GM18511 (cell line): Measurements from ENCODE around the gene STX18.

Experiments
- ATAC-seq: cut with Tn5 transposase; IDR thresholded peaks from one replicate; pipeline ENCODE4 v1.9.1; 2021; ENCODE audit warnings: mild to moderate bottlenecking, moderate library complexity; ENCODE audit not compliant: unreplicated experiment

STX18 gene

GRCh38 chr4:4406455-4407298 lies 135.2 kb downstream of the STX18 start:
- no peak for ATAC-seq

DNA sequence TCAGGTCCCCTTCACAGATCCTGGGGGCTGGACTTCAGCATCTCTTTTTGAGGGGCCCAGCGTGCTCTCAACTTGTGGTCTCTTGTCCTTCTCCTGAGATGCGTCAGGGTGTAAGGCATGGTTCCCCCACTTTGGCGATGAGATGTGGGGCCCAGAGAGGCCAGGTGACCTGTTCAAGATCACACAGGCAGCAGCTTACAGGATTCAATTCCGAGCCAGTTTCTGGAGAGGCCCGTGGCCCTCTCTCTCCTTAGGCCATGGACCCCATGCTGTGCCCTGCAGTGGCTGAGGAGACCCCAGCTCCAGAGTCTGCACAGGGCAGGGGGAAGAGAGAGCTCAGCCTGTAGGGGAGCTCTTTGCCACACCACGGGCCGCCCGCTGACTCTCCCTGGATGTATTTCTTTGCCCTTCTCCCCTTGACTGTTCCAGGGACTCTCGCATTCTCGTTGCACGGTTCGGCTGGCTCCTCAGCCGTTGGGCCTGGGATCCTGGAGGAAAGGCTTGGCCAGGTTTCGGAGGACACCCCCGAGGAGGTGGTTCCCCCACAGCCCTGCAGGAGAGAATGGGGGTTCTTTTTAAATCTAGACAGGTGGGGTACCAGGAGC lies 136.4 kb downstream of the STX18 start:
- ATAC-seq = no peak

DNA sequence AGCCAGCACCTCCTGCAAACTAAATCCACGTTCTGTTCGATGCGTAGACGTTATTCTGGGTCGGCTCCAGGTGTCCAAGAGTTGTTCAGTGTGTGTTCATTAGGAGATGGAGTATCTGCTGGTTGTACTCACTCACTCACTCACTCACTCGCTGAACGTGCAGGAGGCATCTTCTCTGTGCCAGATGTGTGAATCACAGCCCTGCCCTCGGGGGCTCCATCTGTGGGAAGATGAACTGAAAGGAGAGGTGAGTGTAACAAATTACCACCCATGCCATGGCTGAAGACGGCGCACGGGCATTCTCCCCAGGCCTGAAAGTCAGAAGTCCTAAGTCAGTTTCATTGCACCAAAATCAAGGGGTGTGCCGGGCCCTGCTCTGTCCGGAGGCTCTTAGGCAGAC lies 138.9 kb downstream of the STX18 start:
- no peak for ATAC-seq

GRCh38 chr4:4401036-4401435 lies 140.8 kb downstream of the STX18 start:
- no peak for ATAC-seq

DNA sequence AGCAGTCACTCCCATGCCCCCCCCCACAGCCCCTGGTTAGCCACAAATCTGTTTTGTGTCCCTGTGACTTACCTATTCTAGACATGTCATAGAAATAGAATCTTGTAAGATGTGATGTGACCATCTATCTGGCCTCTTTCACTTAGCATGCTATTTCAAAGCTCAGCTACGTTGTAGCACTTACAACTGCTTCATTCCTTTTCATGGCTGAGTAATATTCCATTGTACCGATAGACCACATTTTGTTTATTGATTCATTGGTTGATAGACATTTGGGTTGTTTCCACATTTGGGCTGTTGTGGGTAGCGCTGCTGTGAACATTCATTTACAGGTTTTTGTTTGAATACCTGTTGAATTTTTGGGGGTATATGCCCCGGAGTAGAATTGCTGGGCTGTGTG lies 143.4 kb downstream of the STX18 start:
- no peak for ATAC-seq

GRCh38 chr4:4397441-4397819 lies 144.4 kb downstream of the STX18 start:
- no peak for ATAC-seq

GRCh38 chr4:4396628-4397440 lies 145.0 kb downstream of the STX18 start:
- ATAC-seq = no peak

DNA sequence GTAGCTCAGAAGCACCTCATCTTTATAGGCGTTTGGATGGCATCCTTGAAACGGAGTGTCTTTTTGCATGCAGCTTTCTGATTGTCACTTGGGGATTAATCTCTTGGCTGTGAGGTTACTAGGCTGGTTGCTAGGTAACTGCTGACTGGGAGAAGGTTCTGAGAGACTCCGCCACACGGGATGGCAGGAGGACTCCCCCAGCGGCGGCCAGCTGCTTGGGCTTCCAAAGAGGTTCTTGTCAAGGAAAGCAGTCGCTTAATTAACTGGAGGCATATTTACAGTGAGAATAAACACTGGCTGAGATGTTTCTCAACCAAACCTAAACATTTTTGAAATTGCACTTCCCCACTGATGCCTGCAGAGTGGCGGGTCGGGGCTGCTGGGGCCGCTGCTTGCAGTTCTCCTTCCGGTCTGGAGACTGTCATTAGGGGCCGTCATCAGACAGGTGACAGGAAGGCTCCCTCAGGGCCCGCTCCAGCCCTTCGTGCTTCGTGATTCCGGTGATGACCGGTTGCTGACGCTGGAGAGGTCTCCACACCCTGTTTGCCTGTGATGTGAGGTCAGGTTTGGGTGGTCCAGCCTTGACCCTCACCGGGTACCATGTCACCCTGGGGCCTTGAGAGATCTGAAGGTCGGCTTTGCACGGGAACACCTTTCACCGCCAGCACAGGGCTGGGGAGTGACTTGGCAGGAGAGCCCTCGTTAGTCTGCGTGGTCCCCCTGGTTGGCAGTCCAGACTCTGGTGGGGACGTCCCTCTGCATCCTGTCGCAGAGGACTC lies 145.8 kb downstream of the STX18 start:
- ATAC-seq = peak; percentile 86

DNA sequence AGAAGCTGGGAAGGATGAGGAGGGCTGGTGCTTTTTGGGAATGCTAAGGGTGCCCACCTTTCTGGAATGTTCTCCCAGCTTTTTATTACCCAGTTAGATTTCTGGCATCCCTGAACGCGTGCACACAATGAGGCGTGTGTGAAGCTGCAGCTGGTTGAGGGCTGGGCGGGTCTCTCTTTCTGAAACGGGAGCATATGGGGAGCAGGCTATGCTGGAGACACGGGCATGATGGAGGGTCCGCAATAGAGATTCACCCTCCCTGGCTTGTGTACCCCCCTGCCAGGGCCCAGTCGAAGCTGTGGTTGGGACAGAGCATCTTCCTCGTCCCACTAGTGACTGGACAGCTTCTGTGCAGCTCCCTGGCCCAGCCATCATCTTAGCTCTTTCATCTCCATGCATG lies 146.5 kb downstream of the STX18 start:
- no peak for ATAC-seq

DNA sequence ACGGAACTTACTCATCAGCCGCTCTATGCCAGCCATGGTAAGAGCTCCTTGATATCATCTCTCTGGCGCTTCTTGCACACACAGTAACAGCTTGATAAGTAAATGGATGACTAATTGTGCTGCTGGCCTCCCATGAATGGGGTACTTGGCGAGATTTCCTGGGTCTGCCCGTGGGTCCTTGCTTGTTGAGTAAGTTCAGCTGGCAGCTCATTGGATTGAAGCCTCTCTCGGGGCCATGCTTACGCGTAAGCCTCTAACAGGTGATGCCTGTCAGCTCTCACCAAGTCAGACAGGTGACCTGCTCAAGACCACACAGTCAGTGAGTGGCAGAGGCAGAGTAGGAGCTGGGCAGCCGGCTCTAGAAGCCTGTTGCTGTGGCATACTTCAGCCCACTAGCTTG lies 147.2 kb downstream of the STX18 start:
- no peak for ATAC-seq

GRCh38 chr4:4392501-4393183 lies 149.2 kb downstream of the STX18 start:
- ATAC-seq = no peak

DNA sequence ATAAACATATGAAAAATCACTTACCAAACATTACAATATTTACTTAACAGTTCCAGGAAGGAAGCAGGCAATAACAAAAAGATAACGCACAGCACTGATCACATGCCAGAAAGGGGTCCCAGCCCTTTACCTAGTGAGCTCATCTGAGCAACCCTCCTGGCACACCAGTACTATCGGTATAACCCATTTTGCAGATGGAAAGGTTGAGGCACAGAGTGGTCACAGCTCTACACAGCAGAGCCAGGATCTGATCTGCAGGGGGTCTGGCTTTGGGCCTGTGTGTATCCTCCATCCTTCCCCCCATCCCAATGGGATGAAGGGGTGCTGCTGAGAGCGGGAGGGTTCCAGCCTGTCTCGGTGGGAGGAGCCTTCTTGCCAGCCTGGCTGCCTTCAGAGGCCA lies 150.0 kb downstream of the STX18 start:
- no peak for ATAC-seq

GRCh38 chr4:4390515-4391240 lies 151.2 kb downstream of the STX18 start:
- no peak for ATAC-seq

- no peak for ATAC-seq
Observed at GRCh38 chr4:4390046-4390445, 151.8 kb downstream of the STX18 start.

- ATAC-seq = no peak
Observed at GRCh38 chr4:4388836-4389575, 152.8 kb downstream of the STX18 start.

- no peak for ATAC-seq
Observed at GRCh38 chr4:4388311-4388790, 153.5 kb downstream of the STX18 start.

- ATAC-seq = no peak
Observed at GRCh38 chr4:4387531-4388310, 154.1 kb downstream of the STX18 start.

DNA sequence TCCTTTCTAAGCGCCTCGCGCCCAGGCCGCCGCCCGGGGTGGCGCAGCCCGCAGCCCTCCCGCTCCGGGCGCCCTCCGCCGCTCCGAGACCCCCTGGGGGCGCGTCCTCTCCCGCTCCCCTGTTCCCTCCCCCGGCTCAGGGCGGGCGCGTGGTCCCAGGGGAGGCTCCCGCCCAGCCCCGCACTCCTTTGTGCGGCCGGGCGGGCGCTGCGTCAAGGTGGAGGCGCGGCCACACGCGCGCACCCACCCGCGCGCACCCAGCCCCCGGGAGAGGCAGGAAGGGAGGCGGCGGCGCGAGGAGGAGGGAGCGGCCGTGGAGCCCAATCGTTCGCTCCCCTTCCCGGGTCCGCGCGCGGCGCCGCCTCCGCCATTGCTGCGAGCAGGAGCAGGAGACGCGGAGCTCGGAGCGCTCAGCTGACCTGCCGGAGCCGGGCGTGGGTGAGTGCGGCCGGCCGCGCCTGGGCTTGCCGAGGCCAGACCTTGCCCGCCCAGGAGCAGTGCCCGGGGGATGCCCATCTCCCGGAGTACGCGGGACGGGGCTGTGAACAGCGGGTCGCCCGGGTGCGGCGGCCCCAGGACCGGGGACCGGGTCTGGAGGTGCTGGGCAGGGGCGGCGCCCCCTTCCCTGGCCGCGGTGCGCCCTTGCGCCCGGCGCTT lies 155.0 kb downstream of the STX18 start, which contains the start of gene NSG1:
TSS of gene NSG1 (plus strand) at position 367 of the 657 bp plus-strand sequence. CDS start 528 bp downstream, outside the sequence.
- no peak for ATAC-seq
